GM12878 (cell line): ENCODE measurements around the gene HS3ST3B1.

ENCODE experiments used
- BMI1 ChIP-seq: fragments of 450-650 bp; IDR thresholded peaks from 2 replicates; pipeline ENCODE4 v1.6.1; 2016; ENCODE audit warnings: mild to moderate bottlenecking, moderate library complexity, borderline replicate concordance
- BRCA1 ChIP-seq: IDR thresholded peaks from 2 replicates; pipeline ENCODE4 v1.6.1; 2011; ENCODE audit warnings: low read depth, low read length, improper control_type of control experiment
- EGR1 ChIP-seq, 2 experiments: IDR thresholded peaks; 1 replicate in 1 of 2; 2 replicates in 1 of 2; pipeline ENCODE4 v1.6.1; 2011 to 2012; ENCODE audit warnings: low read depth in 2 of 2, low read length in 2 of 2, borderline replicate concordance in 1 of 2, mild to moderate bottlenecking in 1 of 2, moderate library complexity in 1 of 2
- EZH2 ChIP-seq: IDR thresholded peaks from 2 replicates; pipeline ENCODE4 v1.6.1; 2012; ENCODE audit warnings: low read depth, mild to moderate bottlenecking, control low read depth, inconsistent platforms, low read length, borderline replicate concordance; ENCODE audit not compliant: control insufficient read depth
- MEF2B ChIP-seq: fragments of 450-650 bp; IDR thresholded peaks from 2 replicates; pipeline ENCODE4 v1.6.1; 2018; ENCODE audit warnings: mild to moderate bottlenecking, moderate library complexity; ENCODE audit not compliant: partially characterized antibody, poor library complexity, severe bottlenecking
- POLR2AphosphoS5 ChIP-seq: IDR thresholded peaks from 2 replicates; pipeline ENCODE4 v1.6.1; 2011; ENCODE audit warnings: mild to moderate bottlenecking, low read length, inconsistent platforms
- POU2F2 ChIP-seq: IDR thresholded peaks from 3 replicates; pipeline ENCODE4 v1.6.1; 2011; ENCODE audit warnings: low read depth, mild to moderate bottlenecking, low read length, borderline replicate concordance
- RAD21 ChIP-seq: IDR thresholded peaks from 2 replicates; pipeline ENCODE4 v1.6.1; 2011; ENCODE audit warnings: mild to moderate bottlenecking, low read depth, low read length, moderate library complexity; ENCODE audit not compliant: insufficient read depth
- SMAD5 ChIP-seq: IDR thresholded peaks from 2 replicates; pipeline ENCODE4 v1.6.1; 2016; ENCODE audit warnings: antibody characterized with exemption, low read depth
- TF ChIP-seq, protein P1 (sequence below), 3 experiments: IDR thresholded peaks in 2 of 3; conservative IDR thresholded peaks in 1 of 3; 2 replicates each; pipeline ENCODE4 v1.5.1; 2011; ENCODE audit warnings: low read depth in 3 of 3, low read length in 3 of 3, mild to moderate bottlenecking in 3 of 3, control low read depth in 2 of 3, moderate library complexity in 2 of 3, inconsistent platforms in 1 of 3, mixed read lengths in 1 of 3; ENCODE audit not compliant: control insufficient read depth in 2 of 3, insufficient read depth in 1 of 3; ENCODE audit errors: extremely low read depth in 1 of 3
- TF ChIP-seq, protein P2 (sequence below): fragments of 450-650 bp; IDR thresholded peaks from 2 replicates; pipeline ENCODE4 v1.6.1; 2016; ENCODE audit warnings: mild to moderate bottlenecking

DNA sequence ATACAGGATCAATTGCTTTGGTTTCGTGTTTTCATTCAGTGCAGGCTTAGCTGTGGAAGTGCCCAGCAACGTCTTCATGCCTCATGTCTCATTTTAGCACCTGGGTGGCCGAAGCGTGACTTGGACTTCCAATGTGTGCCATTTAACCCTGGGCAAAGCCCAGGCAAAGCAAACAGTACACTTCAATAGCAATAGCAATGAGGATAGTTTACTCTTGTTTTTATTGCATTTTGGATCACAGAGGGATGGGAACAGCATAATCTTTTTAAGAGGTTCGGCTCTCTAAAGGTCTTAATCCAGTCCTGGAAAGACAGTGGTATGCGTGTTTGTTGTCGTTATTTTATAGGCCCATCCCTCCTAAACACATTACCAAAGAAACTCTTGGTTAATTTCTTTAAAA is 86.2 kb downstream of the HS3ST3B1 start:
- TF ChIP-seq SMAD5 (no peak), MEF2B (no peak), BMI1 (no peak), BRCA1 (no peak), EGR1 (IDR thresholded peaks at IDR 0.05; ENCODE audit: borderline replicate concordance in 1 of 2, low read depth in 2 of 2, low read length in 2 of 2) (no peak), POLR2AphosphoS5 (no peak), RAD21 (no peak), POU2F2 (no peak), EZH2 (no peak)
- TF ChIP-seq, protein P1, sequence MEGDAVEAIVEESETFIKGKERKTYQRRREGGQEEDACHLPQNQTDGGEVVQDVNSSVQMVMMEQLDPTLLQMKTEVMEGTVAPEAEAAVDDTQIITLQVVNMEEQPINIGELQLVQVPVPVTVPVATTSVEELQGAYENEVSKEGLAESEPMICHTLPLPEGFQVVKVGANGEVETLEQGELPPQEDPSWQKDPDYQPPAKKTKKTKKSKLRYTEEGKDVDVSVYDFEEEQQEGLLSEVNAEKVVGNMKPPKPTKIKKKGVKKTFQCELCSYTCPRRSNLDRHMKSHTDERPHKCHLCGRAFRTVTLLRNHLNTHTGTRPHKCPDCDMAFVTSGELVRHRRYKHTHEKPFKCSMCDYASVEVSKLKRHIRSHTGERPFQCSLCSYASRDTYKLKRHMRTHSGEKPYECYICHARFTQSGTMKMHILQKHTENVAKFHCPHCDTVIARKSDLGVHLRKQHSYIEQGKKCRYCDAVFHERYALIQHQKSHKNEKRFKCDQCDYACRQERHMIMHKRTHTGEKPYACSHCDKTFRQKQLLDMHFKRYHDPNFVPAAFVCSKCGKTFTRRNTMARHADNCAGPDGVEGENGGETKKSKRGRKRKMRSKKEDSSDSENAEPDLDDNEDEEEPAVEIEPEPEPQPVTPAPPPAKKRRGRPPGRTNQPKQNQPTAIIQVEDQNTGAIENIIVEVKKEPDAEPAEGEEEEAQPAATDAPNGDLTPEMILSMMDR (IDR thresholded peaks at IDR 0.05 in 2 of 3, conservative IDR thresholded peaks at IDR 0.05 in 1 of 3; ENCODE audit: control insufficient read depth in 2 of 3, extremely low read depth in 1 of 3, insufficient read depth in 1 of 3, low read depth in 3 of 3, low read length in 3 of 3): no peak
- TF ChIP-seq, protein P2, sequence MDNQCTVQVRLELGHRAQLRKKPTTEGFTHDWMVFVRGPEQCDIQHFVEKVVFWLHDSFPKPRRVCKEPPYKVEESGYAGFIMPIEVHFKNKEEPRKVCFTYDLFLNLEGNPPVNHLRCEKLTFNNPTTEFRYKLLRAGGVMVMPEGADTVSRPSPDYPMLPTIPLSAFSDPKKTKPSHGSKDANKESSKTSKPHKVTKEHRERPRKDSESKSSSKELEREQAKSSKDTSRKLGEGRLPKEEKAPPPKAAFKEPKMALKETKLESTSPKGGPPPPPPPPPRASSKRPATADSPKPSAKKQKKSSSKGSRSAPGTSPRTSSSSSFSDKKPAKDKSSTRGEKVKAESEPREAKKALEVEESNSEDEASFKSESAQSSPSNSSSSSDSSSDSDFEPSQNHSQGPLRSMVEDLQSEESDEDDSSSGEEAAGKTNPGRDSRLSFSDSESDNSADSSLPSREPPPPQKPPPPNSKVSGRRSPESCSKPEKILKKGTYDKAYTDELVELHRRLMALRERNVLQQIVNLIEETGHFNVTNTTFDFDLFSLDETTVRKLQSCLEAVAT: no peak
